Vagina (tissue), 2 donors: ENCODE measurements around the gene PCF11.

ENCODE experiments used
- CTCF ChIP-seq, 3 experiments: fragments of 450-650 bp in 2 of 3; fragments of 200-600 bp in 1 of 3; sonication (generic) in 1 of 3; IDR thresholded peaks; one replicate each; pipeline ENCODE4 v1.5.1; 2017 to 2019; ENCODE audit warnings: antibody characterized with exemption in 3 of 3, mild to moderate bottlenecking in 2 of 3, moderate library complexity in 2 of 3
- POLR2A ChIP-seq, 2 donors: fragments of 450-650 bp; IDR thresholded peaks; one replicate each; pipeline ENCODE4 v1.6.1; 2017; ENCODE audit warnings: antibody characterized with exemption in 2 of 2, mild to moderate bottlenecking in 2 of 2, moderate library complexity in 2 of 2

GRCh38 chr11:83147895-83148294 is 9.0 kb upstream of the PCF11 start:
- TF ChIP-seq CTCF (IDR thresholded peaks at IDR 0.05) (no peak), POLR2A (IDR thresholded peaks at IDR 0.05) (no peak)
